ENCODE results near the gene ZNF304.

ZNF304 gene

DNA sequence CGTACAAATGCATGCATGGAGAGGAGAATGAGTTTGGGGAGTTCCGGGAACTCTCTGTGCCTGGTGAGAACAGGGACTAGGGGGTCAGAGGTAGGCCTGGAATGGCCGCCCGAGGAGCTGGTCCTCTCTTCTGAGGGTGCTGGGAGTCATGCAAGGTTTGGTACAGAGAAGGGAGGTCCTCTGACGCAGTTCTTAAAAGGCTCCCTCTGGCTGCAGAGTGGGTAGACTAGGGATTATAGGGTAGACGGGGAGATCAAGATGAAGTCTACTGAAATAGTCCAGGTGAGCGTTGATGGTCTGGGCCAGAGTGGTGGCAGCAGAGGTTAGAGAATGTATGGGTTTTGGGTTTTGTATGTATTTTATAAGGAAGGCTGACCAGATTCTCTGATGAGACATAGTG is 796 bp downstream of the ZNF304 start:
- ChIA-PET POLR2A (ENCODE audit: low non-redundant PET) (no interaction called here), CTCF (interaction anchor here (0.6 kb wide), 1 partner anchor 15 kb away, joined by 3 read pairs; no protein-coding TSS in a partner anchor)
- TF ChIP-seq, protein P1, sequence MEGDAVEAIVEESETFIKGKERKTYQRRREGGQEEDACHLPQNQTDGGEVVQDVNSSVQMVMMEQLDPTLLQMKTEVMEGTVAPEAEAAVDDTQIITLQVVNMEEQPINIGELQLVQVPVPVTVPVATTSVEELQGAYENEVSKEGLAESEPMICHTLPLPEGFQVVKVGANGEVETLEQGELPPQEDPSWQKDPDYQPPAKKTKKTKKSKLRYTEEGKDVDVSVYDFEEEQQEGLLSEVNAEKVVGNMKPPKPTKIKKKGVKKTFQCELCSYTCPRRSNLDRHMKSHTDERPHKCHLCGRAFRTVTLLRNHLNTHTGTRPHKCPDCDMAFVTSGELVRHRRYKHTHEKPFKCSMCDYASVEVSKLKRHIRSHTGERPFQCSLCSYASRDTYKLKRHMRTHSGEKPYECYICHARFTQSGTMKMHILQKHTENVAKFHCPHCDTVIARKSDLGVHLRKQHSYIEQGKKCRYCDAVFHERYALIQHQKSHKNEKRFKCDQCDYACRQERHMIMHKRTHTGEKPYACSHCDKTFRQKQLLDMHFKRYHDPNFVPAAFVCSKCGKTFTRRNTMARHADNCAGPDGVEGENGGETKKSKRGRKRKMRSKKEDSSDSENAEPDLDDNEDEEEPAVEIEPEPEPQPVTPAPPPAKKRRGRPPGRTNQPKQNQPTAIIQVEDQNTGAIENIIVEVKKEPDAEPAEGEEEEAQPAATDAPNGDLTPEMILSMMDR (conservative IDR thresholded peaks at IDR 0.05; ENCODE audit: low read depth), result no peak
- H3K27ac ChIP-seq, result peak overlapping the region; percentile 71
- no peak for DNase-seq (ENCODE audit: low spot score)

DNA sequence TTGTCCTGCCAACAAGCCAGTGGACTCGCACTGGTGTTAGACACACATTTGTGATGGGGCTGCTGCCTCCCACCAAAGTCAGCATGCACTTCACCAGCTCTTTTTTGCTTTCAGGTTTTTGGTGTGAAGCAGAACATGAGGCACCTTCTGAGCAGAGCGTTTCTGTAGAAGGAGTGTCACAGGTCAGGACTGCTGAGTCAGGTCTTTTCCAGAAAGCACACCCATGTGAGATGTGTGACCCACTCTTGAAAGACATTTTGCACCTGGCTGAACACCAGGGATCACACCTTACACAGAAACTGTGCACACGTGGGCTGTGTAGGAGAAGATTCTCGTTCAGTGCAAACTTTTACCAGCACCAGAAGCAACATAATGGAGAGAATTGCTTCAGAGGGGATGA is 4.8 kb downstream of the ZNF304 start:
- no peak overlapping the region for H3K27ac ChIP-seq
- CTCF ChIA-PET, result interaction anchor here (0.5 kb wide), 1 partner anchor 39 kb away, joined by 3 read pairs; no protein-coding TSS in a partner anchor
- TF ChIP-seq, protein P1 (conservative IDR thresholded peaks at IDR 0.05; ENCODE audit: low read depth), result no peak
- POLR2A ChIA-PET (ENCODE audit: low non-redundant PET), result no interaction called here
- DNase-seq (ENCODE audit: low spot score), result no peak

DNA sequence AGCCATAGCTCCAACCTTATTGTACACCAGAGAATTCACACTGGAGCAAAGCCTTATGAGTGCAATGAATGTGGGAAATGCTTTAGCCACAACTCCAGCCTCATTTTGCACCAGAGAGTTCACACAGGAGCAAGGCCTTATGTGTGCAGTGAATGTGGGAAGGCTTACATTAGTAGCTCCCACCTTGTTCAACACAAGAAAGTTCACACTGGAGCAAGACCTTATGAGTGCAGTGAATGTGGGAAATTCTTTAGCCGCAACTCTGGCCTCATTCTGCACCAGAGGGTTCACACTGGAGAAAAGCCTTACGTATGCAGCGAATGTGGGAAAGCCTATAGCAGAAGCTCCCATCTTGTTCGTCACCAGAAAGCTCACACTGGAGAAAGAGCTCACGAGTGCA is 6.3 kb downstream of the ZNF304 start:
- TF ChIP-seq, protein P1 (conservative IDR thresholded peaks at IDR 0.05; ENCODE audit: low read depth), result no peak
- DNase-seq (ENCODE audit: low spot score), result no peak
- ChIA-PET POLR2A (ENCODE audit: low non-redundant PET) (no interaction called here), CTCF (no interaction called here)
- no peak overlapping the region for H3K27ac ChIP-seq

DNA sequence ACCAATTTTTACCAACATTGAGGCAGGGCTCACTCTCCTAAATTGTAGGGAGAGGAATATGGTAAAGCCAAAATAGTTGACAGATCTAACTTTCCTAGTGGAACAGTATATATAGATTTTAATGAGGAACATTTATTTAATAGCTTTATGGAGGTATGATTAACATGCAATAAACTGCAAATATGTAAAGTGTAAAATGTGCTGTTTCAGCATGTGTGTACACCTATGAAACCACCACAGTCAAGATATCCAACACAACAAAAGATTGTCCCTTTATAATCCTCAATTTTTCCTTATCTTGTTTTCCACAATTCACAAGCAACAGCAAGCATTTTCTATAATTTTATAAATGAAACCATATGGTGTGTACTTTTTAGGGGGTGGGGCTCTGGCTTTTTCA is 8.2 kb downstream of the ZNF304 start:
- no peak for DNase-seq (ENCODE audit: low spot score)
- TF ChIP-seq, protein P1 (conservative IDR thresholded peaks at IDR 0.05; ENCODE audit: low read depth), result no peak
- H3K27ac ChIP-seq, result no peak overlapping the region
- ChIA-PET CTCF (no interaction called here), POLR2A (ENCODE audit: low non-redundant PET) (no interaction called here)

DNA sequence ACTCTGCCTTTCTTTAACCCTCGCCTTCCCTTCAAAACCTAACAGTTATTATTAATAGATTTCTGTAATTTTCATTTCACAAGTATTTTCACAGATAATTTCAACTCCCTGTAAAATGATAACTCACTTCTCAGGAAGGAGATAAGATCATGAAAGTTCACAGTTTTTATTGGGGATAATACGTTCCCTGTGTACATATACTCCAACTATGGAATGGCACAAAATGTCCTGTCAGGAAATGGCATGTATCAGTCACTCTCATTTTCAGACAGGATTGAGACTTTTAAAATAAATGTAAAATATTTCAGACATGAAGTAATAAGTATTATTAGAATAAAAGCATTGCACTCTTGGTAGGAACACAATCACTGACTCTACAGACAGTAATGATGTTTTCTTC is 11.3 kb downstream of the ZNF304 start:
- H3K27ac ChIP-seq, result no peak overlapping the region
- POLR2A ChIA-PET (ENCODE audit: low non-redundant PET), result no interaction called here
- TF ChIP-seq, protein P1 (conservative IDR thresholded peaks at IDR 0.05; ENCODE audit: low read depth), result no peak
- CTCF ChIA-PET, result no interaction called here
- no peak for DNase-seq (ENCODE audit: low spot score)

DNA sequence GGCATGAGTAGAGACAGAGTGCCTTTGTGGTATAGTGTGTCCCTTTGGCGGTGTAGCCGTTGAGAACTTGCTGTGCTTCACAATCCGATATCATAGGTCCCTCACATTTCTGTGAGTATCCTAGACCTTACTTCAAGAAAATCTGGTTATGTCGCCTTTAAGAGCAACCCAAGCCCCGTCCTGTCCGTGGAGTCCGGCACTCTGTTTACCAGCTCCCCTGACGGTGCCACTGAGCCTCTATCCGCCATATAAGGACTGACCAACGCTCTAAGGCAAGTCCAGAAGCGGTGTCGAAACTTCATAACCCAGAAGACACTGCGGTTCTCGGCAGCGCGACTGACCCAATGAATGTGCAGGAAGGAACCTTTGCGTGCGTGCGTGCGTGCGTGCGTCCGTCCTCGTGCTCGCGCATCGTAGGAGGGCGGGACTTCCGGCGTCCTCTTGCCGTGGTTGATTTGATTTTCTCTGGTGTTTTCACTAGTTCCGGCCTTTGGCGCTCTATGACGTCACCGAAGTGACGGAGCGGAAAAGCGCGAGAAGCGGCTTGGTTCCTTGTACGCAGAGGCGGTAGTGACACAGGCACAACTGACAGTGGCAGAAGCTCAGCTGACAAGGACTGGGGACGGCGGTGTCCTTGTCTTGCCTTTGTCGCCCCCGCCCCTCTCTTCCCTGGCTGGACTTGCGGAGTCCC is 12.1 kb downstream of the ZNF304 start, which contains the start of the genes TRAPPC2B and ZNF547:
Gene TRAPPC2B, plus strand, starts transcription at position 555 of the 691 bp plus-strand sequence. CDS start 1,283 bp downstream, outside the sequence.
Gene ZNF547, plus strand, starts transcription at position 555 of the 691 bp plus-strand sequence. CDS start 5,005 bp downstream, outside the sequence.
- CTCF ChIA-PET, result interaction anchor here (0.6 kb wide), 1 partner anchor 12 kb away, joined by 4 read pairs; the partner anchor contains the start of gene ZNF304
- TF ChIP-seq, protein P1 (conservative IDR thresholded peaks at IDR 0.05; ENCODE audit: low read depth), result no peak
- H3K27ac ChIP-seq, result peak within 1 kb of the TSS; percentile 87
- POLR2A ChIA-PET (ENCODE audit: low non-redundant PET), result no interaction called here
- DNase-seq (ENCODE audit: low spot score), result peak; percentile 92
